GM19452 (cell line): ENCODE measurements around the gene F10.
"Not testable (repeated sequence)": the region's sequence is repeated elsewhere in the genome, so short reads cannot be mapped to it uniquely, and the experiment has no call there.

Experiments used
- ATAC-seq: cut with Tn5 transposase; IDR thresholded peaks from one replicate; pipeline ENCODE4 v1.9.1; 2021; ENCODE audit not compliant: unreplicated experiment

Gene F10

DNA sequence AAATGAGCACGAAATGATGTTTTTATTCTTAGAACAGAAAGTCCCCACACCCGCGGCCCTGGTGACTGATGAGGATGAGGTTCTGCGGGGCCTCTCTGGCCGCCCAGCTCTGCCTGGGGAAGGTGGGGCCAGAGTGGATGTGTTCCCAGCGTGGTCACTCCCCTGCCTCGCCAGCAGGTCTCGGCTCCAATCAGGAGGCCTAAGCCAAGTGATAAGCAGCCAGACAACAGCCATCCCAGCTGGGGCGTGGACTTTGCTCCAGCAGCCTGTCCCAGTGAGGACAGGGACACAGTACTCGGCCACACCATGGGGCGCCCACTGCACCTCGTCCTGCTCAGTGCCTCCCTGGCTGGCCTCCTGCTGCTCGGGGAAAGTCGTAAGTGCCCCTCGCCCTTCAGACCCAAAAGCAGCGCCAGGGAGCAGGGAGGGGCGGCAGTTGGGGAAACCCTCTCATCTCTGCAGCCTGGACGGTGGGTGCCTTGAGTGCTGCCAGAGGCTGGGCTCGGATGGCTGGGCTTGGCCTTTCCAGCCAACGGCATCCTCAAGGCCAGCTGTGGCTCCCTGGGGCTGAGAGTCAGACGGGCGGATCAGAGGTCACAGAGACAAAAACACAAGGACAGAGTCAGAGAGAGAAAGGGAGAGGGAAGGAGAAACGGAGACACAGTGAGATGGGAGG is at the start of gene F10:
TSS of gene F10 (plus strand) at position 250 of the 676 bp plus-strand sequence. CDS start at position 307, 57 bp downstream.
- ATAC-seq: no peak

DNA sequence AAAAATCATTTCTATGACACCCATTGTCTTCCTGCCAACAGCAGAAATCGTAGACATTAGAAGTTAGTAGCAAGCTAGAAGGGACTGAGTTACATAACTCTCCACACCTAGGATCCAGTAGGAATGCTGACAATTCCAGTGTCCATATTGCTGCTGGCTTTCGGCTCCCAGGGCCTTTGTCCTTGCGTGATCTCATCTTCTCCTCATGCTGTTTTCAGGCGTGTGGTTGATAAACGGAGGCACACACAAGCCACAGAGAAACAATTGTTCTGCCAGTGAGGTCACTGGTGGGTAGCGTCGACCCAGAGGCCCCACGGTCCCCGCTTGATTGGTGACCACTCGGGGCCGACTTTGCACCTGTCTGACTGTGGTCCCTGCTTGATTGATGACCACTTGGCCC is 48.7 kb upstream of the F10 start:
- no peak for ATAC-seq

DNA sequence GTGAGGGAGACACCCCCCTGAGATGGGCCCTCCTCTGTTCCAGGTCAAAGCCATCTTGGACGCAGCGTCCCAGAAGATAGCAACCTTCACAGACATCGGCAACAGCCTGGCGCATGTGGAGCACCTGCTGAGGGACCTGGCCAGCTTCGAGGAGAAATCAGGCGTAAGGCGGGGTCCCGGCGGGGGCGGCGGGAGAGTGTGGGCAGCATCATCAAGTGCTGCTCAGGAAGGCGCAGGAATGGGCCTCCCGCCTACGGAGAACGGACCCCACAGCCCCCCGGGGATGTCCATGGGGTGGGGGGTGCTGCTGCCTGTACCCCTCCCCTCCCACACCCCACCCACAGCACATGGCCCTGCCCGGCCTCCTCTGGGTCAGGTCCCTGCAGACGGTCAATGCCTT is 48.2 kb upstream of the F10 start:
- ATAC-seq: no peak

DNA sequence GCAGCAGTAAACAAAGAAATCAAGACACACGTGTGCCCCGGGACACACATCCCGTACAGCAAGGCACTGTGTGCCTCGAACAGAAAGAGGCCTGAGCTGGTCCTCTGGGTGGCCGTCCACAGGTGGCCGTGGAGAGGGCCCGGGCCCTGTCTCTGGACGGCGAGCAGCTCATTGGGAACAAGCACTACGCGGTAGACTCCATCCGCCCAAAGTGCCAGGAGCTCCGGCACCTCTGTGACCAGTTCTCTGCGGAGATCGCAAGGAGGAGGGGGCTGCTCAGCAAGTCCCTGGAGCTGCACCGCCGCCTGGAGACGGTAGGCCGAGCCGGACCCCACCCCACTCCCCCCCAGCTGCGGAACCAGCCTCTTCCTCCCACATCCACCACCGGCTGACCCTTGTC is 47.7 kb upstream of the F10 start:
- ATAC-seq: no peak

DNA sequence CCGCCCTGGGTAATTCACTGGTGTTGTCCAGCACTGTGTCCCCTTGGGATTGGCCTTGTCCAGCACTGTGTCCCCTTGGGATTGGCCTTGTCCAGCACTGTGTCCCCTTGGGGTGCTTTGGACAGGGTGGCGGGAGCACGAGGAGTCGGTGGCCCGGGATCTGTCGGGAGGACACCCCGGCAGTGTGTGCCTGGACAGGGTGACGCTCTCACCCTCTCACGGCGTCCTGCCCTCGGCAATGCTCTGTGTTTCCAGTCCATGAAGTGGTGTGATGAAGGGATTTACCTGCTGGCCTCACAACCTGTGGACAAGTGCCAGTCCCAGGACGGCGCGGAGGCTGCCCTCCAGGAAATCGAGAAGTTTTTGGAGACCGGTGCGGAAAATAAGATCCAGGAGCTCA is 46.9 kb upstream of the F10 start:
- no peak for ATAC-seq

DNA sequence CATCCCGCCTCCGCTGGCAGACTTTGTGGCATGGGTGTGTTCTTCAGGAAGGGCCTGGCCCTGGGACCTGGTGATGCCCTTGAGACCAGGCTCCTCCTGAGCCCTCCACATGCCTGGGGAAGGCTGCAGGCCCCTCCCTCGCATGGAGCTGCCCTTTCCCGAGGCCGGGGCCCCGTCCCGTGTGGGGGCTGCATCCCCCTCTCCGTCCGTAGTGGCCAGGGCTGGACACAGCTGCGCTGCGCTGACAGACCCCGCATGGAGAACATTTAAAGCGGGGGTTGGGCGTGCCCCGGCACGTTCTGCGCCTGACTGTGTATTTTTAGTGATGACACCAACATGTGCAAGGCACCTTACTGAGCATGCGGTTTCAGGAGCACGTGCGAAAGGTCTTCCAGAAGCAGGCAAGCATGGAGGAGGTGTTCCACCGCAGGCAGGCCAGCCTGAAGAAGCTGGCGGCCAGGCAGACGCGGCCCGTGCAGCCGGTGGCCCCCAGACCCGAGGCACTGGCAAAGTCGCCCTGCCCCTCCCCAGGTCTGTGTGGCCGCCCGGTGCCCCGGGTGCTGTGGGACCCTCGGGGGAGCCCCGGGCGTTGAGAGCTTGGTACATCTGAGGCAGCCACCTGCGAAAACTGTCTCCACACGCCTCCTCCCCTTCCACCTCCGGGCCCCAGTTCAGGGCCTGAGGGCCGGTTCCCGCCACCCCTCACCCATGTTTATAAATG is 45.8 kb upstream of the F10 start:
- ATAC-seq: no peak

DNA sequence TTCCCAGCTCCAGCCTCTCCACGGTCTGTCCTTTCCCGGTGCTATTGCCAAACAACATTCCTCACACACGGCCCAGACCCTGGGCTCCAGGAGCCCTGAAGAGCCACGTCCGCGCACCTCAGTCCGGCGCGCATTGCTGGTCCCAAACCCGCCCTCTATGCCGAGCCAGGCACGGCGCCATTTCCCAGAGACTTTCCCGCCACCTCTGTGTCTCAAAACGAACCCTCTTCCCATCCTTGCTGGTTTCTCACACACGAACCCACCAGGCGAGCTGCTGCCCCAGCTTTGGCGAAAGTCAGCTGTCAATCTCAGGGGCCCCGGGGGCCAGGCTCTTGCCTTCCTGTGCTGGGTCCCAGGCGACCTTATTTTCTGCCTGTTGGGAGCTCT is 45.0 kb upstream of the F10 start:
- ATAC-seq: no peak

DNA sequence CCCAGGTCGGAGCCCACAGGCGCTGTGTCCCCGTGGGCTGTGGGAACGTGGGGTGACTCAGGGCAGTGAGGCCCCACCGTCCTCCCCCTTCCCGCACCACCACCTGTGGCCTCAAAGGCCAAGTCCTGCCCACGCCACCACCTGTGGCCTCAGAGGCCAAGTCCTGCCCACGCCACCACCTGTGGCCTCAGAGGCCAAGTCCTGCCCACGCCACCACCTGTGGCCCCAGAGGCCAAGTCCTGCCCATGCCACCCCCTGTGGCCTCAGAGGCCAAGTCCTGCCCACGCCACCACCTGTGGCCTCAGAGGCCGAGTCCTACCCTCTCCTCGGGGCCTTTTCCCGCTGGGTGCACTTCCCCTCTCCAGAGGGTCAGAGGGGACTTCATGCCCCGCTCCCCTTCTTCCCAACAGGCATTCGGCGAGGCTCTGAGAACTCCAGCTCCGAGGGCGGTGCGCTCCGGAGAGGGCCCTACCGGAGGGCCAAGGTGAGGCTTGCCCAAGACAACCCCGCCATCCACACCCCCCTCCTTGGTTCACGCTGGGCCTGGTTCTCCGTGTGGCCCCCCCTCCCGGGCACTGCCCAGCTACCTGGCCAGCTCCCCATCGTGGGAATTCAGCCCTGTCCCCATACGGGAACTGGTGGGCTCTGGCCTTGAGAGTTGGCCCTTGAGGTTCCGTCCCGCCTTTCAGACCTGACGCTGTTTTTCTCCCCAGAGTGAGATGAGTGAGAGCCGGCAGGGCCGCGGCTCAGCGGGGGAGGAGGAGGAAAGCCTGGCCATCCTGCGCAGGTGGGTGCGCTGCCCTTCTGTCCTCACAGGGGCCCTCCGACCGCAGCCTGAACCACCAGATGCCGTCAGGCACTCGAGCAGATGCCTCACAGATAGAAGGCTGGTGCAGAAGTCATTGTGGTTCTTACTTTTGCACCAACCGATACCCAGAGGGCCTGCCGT is 44.4 kb upstream of the F10 start:
- ATAC-seq: no peak

DNA sequence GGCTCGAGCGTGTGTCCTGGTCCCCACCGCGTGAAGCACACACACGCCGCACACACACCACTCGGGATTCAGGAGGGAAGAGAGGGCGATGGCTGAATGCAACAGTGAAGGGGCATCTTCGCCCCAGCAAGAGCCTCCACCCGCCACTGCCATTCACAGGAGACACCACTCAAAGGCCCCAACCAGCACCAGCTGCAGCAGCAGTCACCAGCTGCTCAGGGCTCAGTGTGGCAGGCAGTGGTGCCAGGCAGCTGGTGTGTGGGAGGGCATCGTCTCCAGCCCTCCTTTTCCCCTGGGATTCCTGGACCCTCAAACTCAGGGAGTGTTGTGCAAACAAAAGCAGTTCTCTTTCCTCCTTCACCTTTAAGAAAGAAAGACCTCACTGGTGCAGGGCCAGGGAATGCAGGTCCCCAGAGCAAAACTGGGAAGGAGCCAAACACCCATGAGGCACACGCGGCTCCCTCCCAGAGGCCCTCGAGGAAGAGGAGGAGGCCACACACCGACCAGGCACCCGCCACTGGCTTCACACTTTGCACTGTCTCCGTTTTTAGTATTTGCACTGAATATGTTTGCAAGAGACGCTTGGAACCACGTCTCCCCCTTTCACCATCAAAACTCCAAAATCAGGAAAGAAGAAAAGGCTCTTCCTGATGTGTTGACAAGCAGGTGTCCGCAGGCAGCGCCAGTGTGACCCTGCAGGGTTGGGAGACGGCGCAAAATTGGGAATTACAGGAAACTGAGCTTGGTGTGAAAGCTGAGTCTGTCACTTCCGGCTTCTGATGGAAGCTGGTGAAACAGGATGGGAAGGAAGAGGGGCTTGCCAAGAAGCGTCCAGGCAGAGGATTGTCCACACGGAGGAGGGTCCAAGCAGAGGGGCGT is 43.5 kb upstream of the F10 start:
- no peak for ATAC-seq

DNA sequence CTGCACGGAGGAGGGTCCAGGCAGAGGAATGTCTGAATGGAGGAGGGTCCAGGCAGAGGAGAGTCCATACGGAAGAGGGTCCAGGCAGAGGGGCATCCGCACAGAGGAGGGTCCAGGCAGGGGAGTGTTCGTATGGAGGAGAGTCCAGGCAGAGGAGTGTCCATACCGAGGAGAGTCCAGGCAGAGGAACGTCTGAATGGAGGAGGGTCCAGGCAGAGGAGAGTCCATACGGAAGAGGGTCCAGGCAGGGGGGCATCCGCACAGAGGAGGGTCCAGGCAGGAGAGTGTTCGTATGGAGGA is 42.9 kb upstream of the F10 start:
- ATAC-seq: not testable (repeated sequence)

DNA sequence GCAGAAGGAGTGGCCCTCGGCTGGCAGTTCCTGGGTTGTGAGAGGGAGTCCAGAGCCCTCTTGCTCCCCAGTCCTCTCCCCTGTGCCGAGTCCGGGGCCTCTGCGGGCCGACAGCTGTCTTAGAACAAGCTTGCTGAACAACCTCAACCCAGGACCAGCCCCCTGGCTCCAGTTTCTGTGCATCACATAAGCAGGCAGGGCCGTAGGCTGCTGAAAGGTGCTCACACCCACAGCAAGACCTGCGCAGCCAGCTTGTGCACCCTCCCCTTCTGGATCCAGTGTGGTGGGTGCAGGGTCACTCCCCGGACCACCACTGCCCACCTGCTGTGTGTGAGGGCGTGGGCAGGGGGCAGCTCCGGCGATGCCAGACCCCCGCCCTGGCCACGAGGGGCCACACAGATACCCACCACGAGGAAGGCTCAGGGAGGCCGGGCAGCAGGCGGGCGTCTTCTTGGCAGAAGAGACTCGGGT is 42.2 kb upstream of the F10 start:
- no peak for ATAC-seq

DNA sequence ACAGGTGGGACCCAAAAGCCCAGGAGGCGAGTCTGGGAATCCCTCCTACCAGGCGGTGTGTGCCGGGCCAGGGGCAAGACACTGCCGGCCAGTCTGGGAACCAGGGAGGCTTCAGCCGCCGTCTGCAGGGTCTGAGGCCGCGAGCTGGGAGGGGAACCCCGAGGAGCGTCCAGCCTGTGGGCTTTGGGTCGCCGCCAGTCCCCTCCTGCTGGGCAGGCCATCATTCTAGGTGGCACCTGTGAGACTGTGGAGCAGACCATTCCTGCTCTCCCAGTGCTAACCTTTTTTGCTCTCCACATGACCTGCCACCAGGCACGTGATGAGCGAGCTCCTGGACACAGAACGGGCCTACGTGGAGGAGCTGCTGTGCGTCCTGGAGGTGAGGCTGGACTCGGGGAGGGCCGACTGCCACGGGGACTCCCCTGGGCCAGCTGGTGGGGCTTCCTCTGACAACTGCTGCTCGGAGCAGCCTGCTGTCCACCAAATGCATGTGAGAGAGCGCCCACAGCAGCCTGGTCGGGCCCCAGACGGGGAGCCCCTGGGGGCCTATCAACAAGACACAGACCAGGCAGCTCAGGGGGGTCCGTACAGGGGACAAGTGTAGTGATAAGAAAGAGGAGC is 41.6 kb upstream of the F10 start:
- ATAC-seq: no peak

DNA sequence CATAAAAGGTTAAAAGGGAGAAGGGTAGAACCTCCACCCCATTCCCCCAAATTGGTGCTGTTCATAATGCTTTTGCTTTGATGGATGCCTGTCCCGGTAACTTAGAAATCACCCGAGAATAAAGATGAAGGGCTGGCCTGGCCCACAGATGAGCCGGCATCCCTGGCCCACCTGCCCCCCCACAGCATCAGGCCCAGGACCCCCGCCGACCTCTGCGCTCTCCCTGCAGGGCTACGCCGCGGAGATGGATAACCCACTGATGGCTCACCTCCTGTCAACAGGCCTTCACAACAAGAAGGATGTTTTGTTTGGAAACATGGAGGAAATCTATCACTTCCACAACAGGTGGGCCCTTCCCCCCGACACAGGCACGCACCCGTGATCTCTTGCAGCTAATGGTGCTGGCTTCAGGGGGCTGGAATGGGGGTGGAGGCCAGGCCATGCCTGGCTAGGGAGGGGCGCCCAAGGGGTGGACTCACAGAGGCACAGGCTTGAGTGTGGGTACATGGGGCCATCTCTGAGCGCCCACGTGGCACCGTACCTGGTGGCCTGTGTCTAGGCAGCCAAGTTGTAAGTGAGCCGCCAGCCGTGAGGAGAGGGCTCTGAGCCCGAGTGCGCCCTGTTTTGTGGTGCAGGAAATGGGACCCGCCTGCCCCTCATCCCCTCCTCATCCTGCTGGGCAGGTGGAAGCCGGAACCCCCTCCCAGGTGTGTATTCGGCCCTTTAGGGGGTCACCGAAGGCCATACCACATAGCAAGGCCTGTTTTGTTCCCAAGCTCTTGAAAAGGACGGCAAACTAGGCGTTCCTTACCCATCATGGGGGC is 40.2 kb upstream of the F10 start:
- ATAC-seq: no peak

DNA sequence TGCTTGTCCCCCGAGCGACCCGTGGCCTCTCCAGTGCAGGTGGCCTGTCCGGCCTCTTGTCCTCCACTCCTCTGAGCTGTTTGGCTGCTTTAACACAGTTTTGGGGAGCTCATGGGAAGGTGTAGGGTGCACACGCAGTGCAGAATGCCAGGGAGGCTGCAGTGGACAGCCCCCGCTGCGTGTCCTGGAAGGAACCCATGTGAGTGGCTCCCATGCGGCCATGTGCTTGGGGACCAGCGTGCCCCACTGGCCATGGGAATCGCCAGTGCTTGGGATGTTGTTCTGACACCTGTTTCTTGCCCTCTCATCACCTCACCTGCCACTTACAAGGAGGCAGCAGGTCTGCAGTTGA is 39.6 kb upstream of the F10 start:
- no peak for ATAC-seq

DNA sequence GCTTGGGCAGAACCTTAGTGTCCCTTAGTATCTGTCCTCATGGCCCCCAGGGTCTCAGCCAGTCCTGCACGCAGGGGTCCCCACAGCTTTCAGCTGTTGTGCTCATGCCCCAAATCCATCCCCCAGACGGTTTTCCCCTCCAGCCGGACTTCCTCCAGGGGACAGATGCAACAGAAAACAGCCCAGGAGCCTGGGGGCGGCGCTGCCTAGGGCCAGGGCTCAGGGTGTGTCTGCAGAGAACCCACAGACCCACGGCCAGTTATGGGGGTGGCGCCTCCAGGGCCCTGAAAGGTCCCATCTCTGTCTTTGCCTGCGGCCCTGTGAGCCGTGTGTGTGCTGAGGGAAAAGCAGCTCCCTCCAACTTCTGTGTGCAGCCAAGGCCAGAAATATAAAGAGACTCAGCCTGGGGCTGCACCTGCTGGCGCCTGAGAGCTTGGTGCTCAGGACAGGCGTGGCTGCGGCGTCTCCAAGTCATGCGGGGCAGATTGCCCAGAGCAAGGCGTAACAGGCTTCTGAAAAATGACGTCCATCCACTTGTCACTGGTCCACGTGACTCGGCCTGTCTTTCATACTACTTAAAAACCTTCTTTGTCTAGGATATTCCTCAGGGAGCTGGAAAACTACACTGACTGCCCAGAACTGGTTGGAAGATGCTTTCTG is 39.1 kb upstream of the F10 start:
- no peak for ATAC-seq

DNA sequence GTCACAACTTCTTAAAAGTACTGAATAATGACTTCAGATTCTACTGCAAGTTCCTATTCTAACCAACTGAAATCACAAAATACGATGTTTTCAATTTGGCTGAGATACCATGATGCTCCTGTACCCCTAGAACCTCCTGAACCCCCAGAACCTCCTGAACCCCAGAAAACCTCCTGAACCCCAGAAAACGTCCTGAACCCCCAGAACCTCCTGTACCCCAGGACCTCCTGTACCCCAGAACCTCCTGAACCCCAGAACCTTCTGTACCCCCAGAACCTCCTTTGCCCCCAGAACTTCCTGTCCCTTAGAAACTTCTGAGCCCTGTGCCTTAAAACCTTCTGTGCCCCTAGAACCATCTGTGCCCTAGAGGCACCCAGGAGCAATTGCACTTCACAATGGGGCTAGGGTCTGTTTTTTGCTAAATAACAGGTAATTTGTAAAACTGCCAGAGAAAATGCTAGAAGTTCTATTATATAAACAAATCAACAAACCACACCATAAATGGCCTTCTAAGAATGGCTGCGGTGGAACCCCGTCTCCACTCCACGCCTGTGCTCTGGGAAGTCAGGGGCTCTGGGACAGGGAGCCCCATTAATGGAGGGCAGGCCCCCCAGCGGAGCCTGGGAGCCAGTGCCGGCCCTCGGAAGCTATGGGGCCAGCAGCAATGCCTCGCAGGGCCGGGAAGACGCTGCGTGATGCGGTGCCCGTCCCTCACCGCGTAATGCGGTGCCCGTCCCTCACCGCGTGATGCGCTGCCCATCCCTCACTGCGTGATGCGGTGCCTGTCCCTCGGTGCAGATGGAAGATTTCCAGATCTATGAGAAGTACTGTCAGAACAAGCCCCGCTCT is 38.3 kb upstream of the F10 start:
- no peak for ATAC-seq

DNA sequence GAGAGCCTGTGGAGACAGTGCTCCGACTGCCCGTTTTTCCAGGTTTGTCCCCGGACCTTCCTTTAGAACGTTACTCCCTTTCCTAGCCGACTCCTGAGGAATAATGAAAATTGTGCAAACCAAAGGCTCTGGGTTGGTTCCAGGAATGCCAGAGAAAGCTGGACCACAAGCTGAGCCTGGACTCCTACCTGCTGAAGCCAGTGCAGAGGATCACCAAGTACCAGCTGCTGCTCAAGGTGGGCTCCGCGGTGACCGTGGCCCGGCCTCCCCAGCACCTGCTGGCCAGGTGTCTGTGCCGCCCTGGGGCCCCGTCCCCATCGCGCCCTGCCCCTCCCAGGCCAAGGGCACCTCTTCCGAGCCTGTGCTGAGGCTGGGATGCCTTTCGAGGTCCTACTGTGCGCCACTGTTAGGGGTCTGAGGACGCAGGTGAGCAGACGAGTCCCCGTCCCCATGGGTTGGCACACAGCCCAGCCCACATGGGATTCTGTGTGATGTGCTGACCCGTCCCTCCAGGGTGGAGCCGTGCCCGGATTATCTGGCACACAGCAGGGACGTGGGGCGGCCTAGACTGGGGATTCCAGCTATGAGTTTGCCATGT is 37.6 kb upstream of the F10 start:
- no peak for ATAC-seq
